ENCODE results near the gene LZTS2.

DNA sequence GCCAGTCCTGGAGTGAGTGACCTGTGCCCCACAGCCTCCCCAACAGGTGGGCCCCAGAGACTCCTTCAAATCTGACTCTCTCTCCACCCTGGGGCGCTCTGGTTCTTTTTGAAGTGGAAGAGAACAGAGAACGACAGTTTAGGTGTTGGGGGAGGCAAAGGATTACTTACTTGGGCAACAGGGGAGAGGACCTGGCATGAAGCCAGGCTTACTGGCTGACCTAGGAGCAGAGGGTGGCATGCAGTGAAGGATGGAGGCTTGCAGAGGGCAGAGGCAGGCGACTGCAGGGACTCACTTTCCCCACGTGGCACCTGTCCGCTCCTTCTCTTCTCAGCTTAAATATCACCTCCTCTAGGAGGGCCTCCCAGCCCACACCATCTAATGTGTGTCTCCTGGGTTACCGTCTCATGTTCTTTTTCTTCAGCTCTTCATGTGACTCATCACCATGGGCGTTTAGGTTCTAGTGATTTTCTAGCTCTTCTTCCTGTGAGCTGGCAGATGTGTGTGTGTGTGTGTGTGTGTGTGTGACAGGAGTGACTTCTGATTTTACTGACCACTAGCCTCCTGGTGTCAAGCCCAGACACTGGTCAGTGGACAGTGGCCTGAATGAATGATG, 15.5 kb downstream of the LZTS2 start:
- TF ChIP-seq, protein P1, sequence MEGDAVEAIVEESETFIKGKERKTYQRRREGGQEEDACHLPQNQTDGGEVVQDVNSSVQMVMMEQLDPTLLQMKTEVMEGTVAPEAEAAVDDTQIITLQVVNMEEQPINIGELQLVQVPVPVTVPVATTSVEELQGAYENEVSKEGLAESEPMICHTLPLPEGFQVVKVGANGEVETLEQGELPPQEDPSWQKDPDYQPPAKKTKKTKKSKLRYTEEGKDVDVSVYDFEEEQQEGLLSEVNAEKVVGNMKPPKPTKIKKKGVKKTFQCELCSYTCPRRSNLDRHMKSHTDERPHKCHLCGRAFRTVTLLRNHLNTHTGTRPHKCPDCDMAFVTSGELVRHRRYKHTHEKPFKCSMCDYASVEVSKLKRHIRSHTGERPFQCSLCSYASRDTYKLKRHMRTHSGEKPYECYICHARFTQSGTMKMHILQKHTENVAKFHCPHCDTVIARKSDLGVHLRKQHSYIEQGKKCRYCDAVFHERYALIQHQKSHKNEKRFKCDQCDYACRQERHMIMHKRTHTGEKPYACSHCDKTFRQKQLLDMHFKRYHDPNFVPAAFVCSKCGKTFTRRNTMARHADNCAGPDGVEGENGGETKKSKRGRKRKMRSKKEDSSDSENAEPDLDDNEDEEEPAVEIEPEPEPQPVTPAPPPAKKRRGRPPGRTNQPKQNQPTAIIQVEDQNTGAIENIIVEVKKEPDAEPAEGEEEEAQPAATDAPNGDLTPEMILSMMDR (IDR thresholded peaks at IDR 0.05; ENCODE audit: poor library complexity): no peak
- TF ChIP-seq EZH2phosphoT487 (IDR thresholded peaks at IDR 0.05; ENCODE audit: low read depth, severe bottlenecking, unreplicated experiment) (no peak), EZH2 (IDR thresholded peaks at IDR 0.05; ENCODE audit: borderline replicate concordance) (no peak)

Measured in hepatocyte (in vitro differentiated cells).